Measurements from ENCODE around the gene MTMR12. TPM values are rescaled to one million over a fixed set of nuclear protein-coding genes. Genes with fewer than 3 reads are reported as not detected.

Gene MTMR12
- total and polyA plus RNA-seq, 2 donors (not counting 1 experiment from before 2014, with no cell fraction given) = 18.5 to 18.6 TPM

- DNase-seq (ENCODE audit: low read depth in 2 of 2) = peak; percentile 58 to 87
- H4K20me1 ChIP-seq (ENCODE audit: control insufficient read depth, extremely low read depth, insufficient read depth, low read length) = no peaks in the 10 kb centered on the region
- no peak overlapping the region for H3K27ac ChIP-seq (ENCODE audit: insufficient read depth, low read length)
- no peaks in the 10 kb centered on the region for H3K9me3 ChIP-seq (ENCODE audit: control insufficient read depth, insufficient read depth, low read depth, low read length)
- H3K79me2 ChIP-seq (ENCODE audit: control insufficient read depth, insufficient read depth, low read length) = no peaks in the 10 kb centered on the region
- H3K4me1 ChIP-seq (ENCODE audit: control insufficient read depth, extremely low read depth, insufficient read depth, low read length) = peaks cover 13% of the 10 kb centered on the region
- peaks cover 3% of the 10 kb centered on the region for H3K36me3 ChIP-seq (ENCODE audit: control insufficient read depth, insufficient read depth, low read length)
- H3K4me3 ChIP-seq (replicated peaks in 1 of 4; ENCODE audit: control extremely low read depth in 1 of 4, insufficient read depth in 1 of 4, low read depth in 3 of 4, low read length in 4 of 4) = no peak overlapping the region
- no peak overlapping the region for H2AFZ ChIP-seq (ENCODE audit: low read length)
- H3K9ac ChIP-seq (ENCODE audit: insufficient read depth, low read length) = no peak overlapping the region
- no peak overlapping the region for H3K4me2 ChIP-seq (ENCODE audit: extremely low read depth, insufficient read depth, low read length)
- no peak for TF ChIP-seq CTCF (conservative IDR thresholded peaks at IDR 0.05 in 1 of 2, IDR thresholded peaks at IDR 0.05 in 1 of 2; ENCODE audit: low read depth in 1 of 2, low read length in 2 of 2)
- TF ChIP-seq EZH2 (IDR thresholded peaks at IDR 0.05; ENCODE audit: low read length, missing control alignments) = no peak
- no peaks in the 10 kb centered on the region for H3K27me3 ChIP-seq (ENCODE audit: control insufficient read depth, insufficient read depth, low read length)
Observed at GRCh38 chr5:32278406-32278805, 34.3 kb downstream of the MTMR12 start.

GRCh38 chr5:32277798-32278197 is 34.9 kb downstream of the MTMR12 start:
- H3K9me3 ChIP-seq (ENCODE audit: control insufficient read depth, insufficient read depth, low read depth, low read length) = no peaks in the 10 kb centered on the region
- no peak overlapping the region for H3K9ac ChIP-seq (ENCODE audit: insufficient read depth, low read length)
- no peak overlapping the region for H3K4me3 ChIP-seq (replicated peaks in 1 of 4; ENCODE audit: control extremely low read depth in 1 of 4, insufficient read depth in 1 of 4, low read depth in 3 of 4, low read length in 4 of 4)
- H3K36me3 ChIP-seq (ENCODE audit: control insufficient read depth, insufficient read depth, low read length) = peaks cover 4% of the 10 kb centered on the region
- H3K4me1 ChIP-seq (ENCODE audit: control insufficient read depth, extremely low read depth, insufficient read depth, low read length) = peaks cover 13% of the 10 kb centered on the region
- H3K27ac ChIP-seq (ENCODE audit: insufficient read depth, low read length) = no peak overlapping the region
- H3K4me2 ChIP-seq (ENCODE audit: extremely low read depth, insufficient read depth, low read length) = no peak overlapping the region
- TF ChIP-seq CTCF (conservative IDR thresholded peaks at IDR 0.05 in 1 of 2, IDR thresholded peaks at IDR 0.05 in 1 of 2; ENCODE audit: low read depth in 1 of 2, low read length in 2 of 2) (no peak), EZH2 (IDR thresholded peaks at IDR 0.05; ENCODE audit: low read length, missing control alignments) (no peak)
- DNase-seq (ENCODE audit: low read depth in 2 of 2) = peak in 1 of 2 donors; percentile 40
- H4K20me1 ChIP-seq (ENCODE audit: control insufficient read depth, extremely low read depth, insufficient read depth, low read length) = no peaks in the 10 kb centered on the region
- no peaks in the 10 kb centered on the region for H3K27me3 ChIP-seq (ENCODE audit: control insufficient read depth, insufficient read depth, low read length)
- no peaks in the 10 kb centered on the region for H3K79me2 ChIP-seq (ENCODE audit: control insufficient read depth, insufficient read depth, low read length)
- H2AFZ ChIP-seq (ENCODE audit: low read length) = no peak overlapping the region

GRCh38 chr5:32276173-32276853 is 36.4 kb downstream of the MTMR12 start:
- Histone ChIP-seq H3K4me2 (ENCODE audit: extremely low read depth, insufficient read depth, low read length) (no peak overlapping the region), H3K9ac (ENCODE audit: insufficient read depth, low read length) (no peak overlapping the region), H3K4me1 (ENCODE audit: control insufficient read depth, extremely low read depth, insufficient read depth, low read length) (peaks cover 13% of the 10 kb centered on the region), H3K4me3 (replicated peaks in 1 of 4; ENCODE audit: control extremely low read depth in 1 of 4, insufficient read depth in 1 of 4, low read depth in 3 of 4, low read length in 4 of 4) (no peak overlapping the region), H3K27ac (ENCODE audit: insufficient read depth, low read length) (no peak overlapping the region), H3K27me3 (ENCODE audit: control insufficient read depth, insufficient read depth, low read length) (no peaks in the 10 kb centered on the region), H2AFZ (ENCODE audit: low read length) (no peak overlapping the region), H3K9me3 (ENCODE audit: control insufficient read depth, insufficient read depth, low read depth, low read length) (no peaks in the 10 kb centered on the region), H3K79me2 (ENCODE audit: control insufficient read depth, insufficient read depth, low read length) (no peaks in the 10 kb centered on the region), H3K36me3 (ENCODE audit: control insufficient read depth, insufficient read depth, low read length) (peaks cover 5% of the 10 kb centered on the region), H4K20me1 (ENCODE audit: control insufficient read depth, extremely low read depth, insufficient read depth, low read length) (no peaks in the 10 kb centered on the region)
- DNase-seq (ENCODE audit: low read depth in 2 of 2) = peak; percentile 24 to 70
- TF ChIP-seq EZH2 (IDR thresholded peaks at IDR 0.05; ENCODE audit: low read length, missing control alignments) (no peak), CTCF (conservative IDR thresholded peaks at IDR 0.05 in 1 of 2, IDR thresholded peaks at IDR 0.05 in 1 of 2; ENCODE audit: low read depth in 1 of 2, low read length in 2 of 2) (no peak)

All from fibroblast of lung (primary cell).